ENCODE measurements around the gene GPRC5A.
A peak's percentile ranks its signal among the peaks of the same experiment; 100 is the strongest.

Gene GPRC5A

DNA sequence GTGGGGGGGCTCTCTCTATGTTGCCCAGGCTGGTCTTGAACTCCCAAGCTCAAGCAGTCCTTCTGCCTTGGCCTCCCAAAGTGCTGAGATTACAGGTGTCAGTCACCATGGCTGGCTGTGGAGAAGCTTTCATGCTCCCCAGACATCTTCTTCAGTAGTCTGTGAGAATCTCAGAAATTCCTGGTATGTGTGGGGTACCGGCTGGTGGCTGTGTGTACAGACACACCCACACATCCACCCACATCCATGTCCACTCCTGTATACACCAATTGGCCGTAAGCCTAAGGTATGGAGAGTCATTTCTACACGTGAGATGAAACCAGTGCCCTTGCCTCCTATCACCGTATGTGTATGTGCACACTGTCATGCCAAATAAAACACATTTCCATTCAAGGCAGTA is 32.8 kb downstream of the GPRC5A start:
- Mint-ChIP-seq H3K4me1 (peaks cover 6% of the 10 kb centered on the region), H3K36me3 (ENCODE audit: low read depth) (no peaks in the 10 kb centered on the region), H3K27ac (no peak overlapping the region), H3K4me3 (no peak overlapping the region), H3K9me3 (peaks cover 13% of the 10 kb centered on the region), H3K27me3 (ENCODE audit: low read depth, poor library complexity) (peaks cover 5% of the 10 kb centered on the region)
- TF ChIP-seq CTCF (IDR thresholded peaks at IDR 0.05): no peak
- DNase-seq: no peak

DNA sequence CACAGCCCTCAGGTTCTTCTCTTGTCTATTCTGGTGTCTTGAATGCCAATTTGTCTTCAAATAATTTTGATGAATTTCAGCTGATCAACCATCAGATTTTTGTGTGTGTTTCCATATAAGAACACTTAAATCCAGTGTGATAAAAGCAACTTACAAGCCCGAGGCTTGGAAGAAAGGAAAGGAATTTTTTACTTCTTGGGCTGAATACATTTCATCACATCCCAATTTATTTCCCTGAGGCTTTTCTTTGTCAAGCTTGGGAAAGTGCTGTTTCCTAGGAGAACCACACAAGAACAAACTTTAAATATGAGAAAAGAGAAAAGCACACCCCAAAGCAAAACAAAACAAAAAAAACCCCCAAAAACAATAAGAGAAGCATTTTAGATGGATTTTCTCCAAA is 34.0 kb downstream of the GPRC5A start:
- Mint-ChIP-seq H3K4me1 (peaks cover 6% of the 10 kb centered on the region), H3K36me3 (ENCODE audit: low read depth) (peaks cover 2% of the 10 kb centered on the region), H3K4me3 (no peak overlapping the region), H3K9me3 (peaks cover 15% of the 10 kb centered on the region), H3K27ac (no peak overlapping the region), H3K27me3 (ENCODE audit: low read depth, poor library complexity) (peaks cover 5% of the 10 kb centered on the region)
- no peak for TF ChIP-seq CTCF (IDR thresholded peaks at IDR 0.05)
- no peak for DNase-seq

GRCh38 chr12:12926571-12927071 is 35.3 kb downstream of the GPRC5A start:
- DNase-seq: no peak
- no peak overlapping the region for H3K4me3 Mint-ChIP-seq
- H3K27me3 Mint-ChIP-seq (ENCODE audit: low read depth, poor library complexity): peaks cover 5% of the 10 kb centered on the region
- H3K36me3 Mint-ChIP-seq (ENCODE audit: low read depth): peaks cover 6% of the 10 kb centered on the region
- peaks cover 25% of the 10 kb centered on the region for H3K9me3 Mint-ChIP-seq
- no peak overlapping the region for H3K27ac Mint-ChIP-seq
- H3K4me1 Mint-ChIP-seq: peaks cover 6% of the 10 kb centered on the region
- no peak for TF ChIP-seq CTCF (IDR thresholded peaks at IDR 0.05)

GRCh38 chr12:12927211-12928079 is 36.1 kb downstream of the GPRC5A start:
- peaks cover 5% of the 10 kb centered on the region for H3K27me3 Mint-ChIP-seq (ENCODE audit: low read depth, poor library complexity)
- H3K4me1 Mint-ChIP-seq: peaks cover under 1% of the 10 kb centered on the region
- TF ChIP-seq CTCF (IDR thresholded peaks at IDR 0.05): no peak
- DNase-seq: peak; percentile 65
- peak overlapping the region; percentile 71 for H3K4me3 Mint-ChIP-seq
- no peak overlapping the region for H3K27ac Mint-ChIP-seq
- peaks cover 6% of the 10 kb centered on the region for H3K36me3 Mint-ChIP-seq (ENCODE audit: low read depth)
- H3K9me3 Mint-ChIP-seq: peaks cover 25% of the 10 kb centered on the region

DNA sequence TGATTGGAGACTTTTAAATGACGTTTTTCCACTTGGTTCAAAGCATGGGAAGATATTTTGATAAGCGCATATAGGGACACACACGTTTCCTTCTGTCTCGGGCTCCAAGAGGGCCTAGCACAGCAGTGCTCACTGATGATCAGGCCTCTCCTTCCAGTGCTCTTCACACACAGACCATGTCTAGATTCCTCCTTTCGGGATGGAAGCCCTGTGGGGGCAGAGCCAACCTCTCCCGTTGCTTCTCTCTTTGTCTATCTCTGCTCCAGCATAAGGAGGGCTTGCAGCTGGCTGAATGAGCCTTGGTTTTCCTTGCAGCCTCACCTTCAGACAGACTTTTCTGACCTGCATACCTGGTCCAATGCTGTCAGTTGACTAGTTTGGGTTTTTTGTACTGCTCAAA is 38.3 kb downstream of the GPRC5A start:
- H3K36me3 Mint-ChIP-seq (ENCODE audit: low read depth): peaks cover 6% of the 10 kb centered on the region
- H3K27ac Mint-ChIP-seq: no peak overlapping the region
- peaks cover 12% of the 10 kb centered on the region for H3K4me1 Mint-ChIP-seq
- no peak for TF ChIP-seq CTCF (IDR thresholded peaks at IDR 0.05)
- no peaks in the 10 kb centered on the region for H3K27me3 Mint-ChIP-seq (ENCODE audit: low read depth, poor library complexity)
- no peak overlapping the region for H3K4me3 Mint-ChIP-seq
- no peak for DNase-seq
- peaks cover 25% of the 10 kb centered on the region for H3K9me3 Mint-ChIP-seq
